ENCODE measurements around the gene OTUD4. TPM values are rescaled to one million over a fixed set of nuclear protein-coding genes. Genes with fewer than 3 reads are reported as not detected.
"Not testable (repeated sequence)": the region's sequence is repeated elsewhere in the genome, so short reads cannot be mapped to it uniquely, and the experiment has no call there.

OTUD4 gene
- total RNA-seq, 2 donors from 2014 or later, result 39.6 to 47.9 TPM

GRCh38 chr4:145154573-145154972 lies 25.8 kb downstream of the OTUD4 start:
- no peak for ATAC-seq
- peak overlapping the region in 1 of 2 donors; percentile 41 for H3K27ac Mint-ChIP-seq

GRCh38 chr4:145153904-145154298 lies 26.5 kb downstream of the OTUD4 start:
- Mint-ChIP-seq H3K27ac (peak overlapping the region; percentile 41 to 44), H3K36me3 (peaks cover 8 to 47% of the 10 kb centered on the region in 2 donors), H3K9me3 (no peaks in the 10 kb centered on the region)
- no peak for ATAC-seq
- no peak for DNase-seq (ENCODE audit: low spot score in 2 of 2)

More at GRCh38 chr4:145154573-145154972, 25.8 kb downstream of the OTUD4 start:
- Mint-ChIP-seq H3K9me3 (no peaks in the 10 kb centered on the region), H3K36me3 (peaks cover 3 to 40% of the 10 kb centered on the region in 2 donors)
- DNase-seq (ENCODE audit: low spot score in 2 of 2), result no peak

GRCh38 chr4:145153181-145153903 lies 27.0 kb downstream of the OTUD4 start:
- DNase-seq (ENCODE audit: low spot score in 2 of 2) (no peak), ATAC-seq (no peak)
- Mint-ChIP-seq H3K36me3 (peaks cover 8 to 48% of the 10 kb centered on the region in 2 donors), H3K9me3 (no peaks in the 10 kb centered on the region), H3K27ac (peak overlapping the region; percentile 41 to 88)

DNA sequence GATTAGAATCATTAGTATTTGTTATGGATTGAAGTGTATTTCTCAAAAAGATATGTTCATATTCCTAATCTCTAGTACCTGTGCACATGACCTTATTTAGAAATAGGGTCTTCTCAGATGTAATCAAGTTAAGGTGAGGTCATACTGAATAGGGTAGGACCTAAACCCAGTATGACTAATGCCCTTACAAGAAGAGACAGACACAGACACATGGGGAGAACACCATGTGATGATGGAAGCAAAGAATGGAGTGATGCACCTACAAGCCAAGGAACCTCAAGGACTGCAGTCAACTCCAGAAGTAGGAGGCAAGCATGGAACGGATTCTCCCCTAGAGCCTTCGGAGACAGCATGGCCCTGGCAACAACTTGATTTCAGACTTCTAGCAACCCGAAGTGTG lies 31.4 kb downstream of the OTUD4 start:
- DNase-seq (ENCODE audit: low spot score in 2 of 2) (no peak), ATAC-seq (peak in 1 of 2 donors; percentile 47)
- Mint-ChIP-seq H3K36me3 (peaks cover 15 to 47% of the 10 kb centered on the region in 2 donors), H3K9me3 (no peaks in the 10 kb centered on the region), H3K27ac (peak overlapping the region in 1 of 2 donors; percentile 81)

DNA sequence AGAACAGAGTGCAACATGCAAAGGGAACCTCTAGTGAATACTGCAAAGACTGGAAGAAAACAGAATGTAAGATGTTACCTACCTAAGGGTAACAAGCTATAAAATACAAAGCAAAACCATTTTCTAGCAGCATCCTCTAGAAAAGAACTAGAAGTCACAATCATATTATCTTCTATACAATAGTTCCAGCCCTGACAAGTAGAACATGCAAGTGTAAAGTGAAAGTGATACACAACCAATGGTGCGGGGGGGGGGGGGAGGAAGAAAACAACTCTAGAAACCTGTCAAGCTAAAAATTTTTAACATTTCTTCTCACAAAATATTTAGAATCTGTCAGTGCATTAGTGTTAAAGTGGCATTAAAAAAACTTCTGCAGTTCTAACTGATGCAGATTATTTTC lies 44.2 kb downstream of the OTUD4 start:
- ATAC-seq; H3K27ac Mint-ChIP-seq; H3K9me3 Mint-ChIP-seq; DNase-seq (ENCODE audit: low spot score in 2 of 2): not testable (repeated sequence)
- H3K36me3 Mint-ChIP-seq, result peaks cover 22 to 48% of the 10 kb centered on the region in 2 donors

GRCh38 chr4:145132511-145133098 lies 47.8 kb downstream of the OTUD4 start:
- Mint-ChIP-seq H3K27ac (peak overlapping the region; percentile 28 to 86), H3K9me3 (no peaks in the 10 kb centered on the region), H3K36me3 (peaks cover 11 to 31% of the 10 kb centered on the region in 2 donors)
- DNase-seq (ENCODE audit: low spot score in 2 of 2), result peak in 1 of 2 donors; percentile 31
- ATAC-seq, result peak; percentile 82 to 86

- ATAC-seq (no peak), DNase-seq (ENCODE audit: low spot score in 2 of 2) (no peak)
- Mint-ChIP-seq H3K27ac (peak overlapping the region in 1 of 2 donors; percentile 86), H3K9me3 (no peaks in the 10 kb centered on the region), H3K36me3 (peaks cover 7 to 31% of the 10 kb centered on the region in 2 donors)
Measured at GRCh38 chr4:145131848-145132247, 48.5 kb downstream of the OTUD4 start.

DNA sequence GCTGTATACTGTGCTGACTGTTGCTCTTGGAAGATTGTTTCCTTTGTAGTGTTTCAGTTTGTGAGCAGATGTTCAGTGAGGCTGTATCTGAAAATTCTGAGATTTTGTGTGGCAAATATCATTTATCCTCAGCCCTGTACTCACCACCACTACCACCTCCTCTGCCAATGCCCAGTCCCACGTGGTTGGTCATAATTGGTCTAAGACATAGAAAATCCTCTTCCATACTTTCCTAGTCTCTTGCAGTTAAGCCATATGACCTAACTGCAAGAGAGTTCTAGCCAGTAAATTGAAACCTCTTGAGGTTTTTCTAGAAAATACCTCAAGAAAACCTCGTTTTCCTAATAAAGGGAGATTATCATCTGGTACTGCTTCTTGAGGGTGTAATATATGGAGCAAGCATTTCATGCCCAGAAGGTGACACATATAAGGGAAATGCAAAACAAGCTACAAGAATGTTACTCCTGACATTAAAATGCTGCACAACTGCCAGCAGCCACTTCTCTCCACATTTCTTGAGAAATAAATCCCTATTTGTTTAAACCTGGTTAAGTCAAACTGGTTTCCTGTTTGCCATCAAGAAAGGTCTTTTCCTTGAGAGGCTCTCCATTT lies 49.5 kb downstream of the OTUD4 start:
- Mint-ChIP-seq H3K9me3 (no peaks in the 10 kb centered on the region), H3K27ac (peak overlapping the region; percentile 79 to 82), H3K36me3 (peaks cover 14 to 37% of the 10 kb centered on the region in 2 donors)
- ATAC-seq, result no peak
- DNase-seq (ENCODE audit: low spot score in 2 of 2), result no peak

DNA sequence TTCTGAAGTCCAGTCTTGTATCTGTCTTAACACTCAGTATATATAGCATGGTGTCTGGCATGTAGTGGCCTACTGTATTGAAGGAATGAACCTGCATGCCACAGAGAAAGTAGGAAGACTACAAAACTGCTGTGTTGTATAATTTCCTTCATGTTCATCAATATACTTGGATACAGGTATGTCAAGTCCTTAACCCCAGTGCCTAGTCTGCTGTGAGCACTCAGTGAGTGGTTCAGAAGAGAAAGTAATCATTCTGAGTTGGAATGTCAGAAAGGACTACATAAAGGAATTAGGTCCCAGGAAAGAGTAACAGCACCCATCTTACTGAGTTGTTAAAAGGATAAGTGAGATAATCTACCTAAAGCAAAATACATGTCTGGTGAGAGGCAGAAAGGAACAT lies 50.3 kb downstream of the OTUD4 start:
- ATAC-seq, result no peak
- Mint-ChIP-seq H3K27ac (peak overlapping the region in 1 of 2 donors; percentile 82), H3K9me3 (no peaks in the 10 kb centered on the region), H3K36me3 (peaks cover 14 to 39% of the 10 kb centered on the region in 2 donors)
- DNase-seq (ENCODE audit: low spot score in 2 of 2), result no peak

DNA sequence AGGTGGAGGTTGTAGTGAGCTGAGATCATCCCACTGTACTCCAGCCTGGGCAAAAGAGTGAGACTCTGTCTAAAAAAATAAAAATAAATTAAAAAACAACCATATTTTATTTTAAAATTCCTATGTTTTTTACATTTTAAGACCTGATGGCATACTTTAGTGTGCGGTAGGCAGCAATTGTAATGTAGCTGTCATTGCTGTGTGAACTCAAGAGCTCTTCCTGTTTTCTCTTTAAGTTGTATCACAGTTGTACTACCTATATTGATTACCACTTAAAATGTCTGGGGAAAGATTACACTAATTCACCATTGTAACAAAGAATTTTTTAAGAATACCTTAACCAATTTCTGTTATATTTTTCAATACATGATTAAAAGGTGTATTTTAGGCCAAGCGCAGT lies 55.0 kb downstream of the OTUD4 start:
- H3K9me3 Mint-ChIP-seq, result no peaks in the 10 kb centered on the region
- DNase-seq (ENCODE audit: low spot score in 2 of 2) (no peak), ATAC-seq (no peak)
- peaks cover 14 to 39% of the 10 kb centered on the region in 2 donors for H3K36me3 Mint-ChIP-seq
- peak overlapping the region; percentile 55 to 92 for H3K27ac Mint-ChIP-seq

GRCh38 chr4:145108128-145108527 lies 72.3 kb downstream of the OTUD4 start:
- Mint-ChIP-seq H3K36me3 (peaks cover 9 to 27% of the 10 kb centered on the region in 2 donors), H3K27ac (no peak overlapping the region), H3K9me3 (no peaks in the 10 kb centered on the region)
- no peak for DNase-seq (ENCODE audit: low spot score in 2 of 2)
- no peak for ATAC-seq

DNA sequence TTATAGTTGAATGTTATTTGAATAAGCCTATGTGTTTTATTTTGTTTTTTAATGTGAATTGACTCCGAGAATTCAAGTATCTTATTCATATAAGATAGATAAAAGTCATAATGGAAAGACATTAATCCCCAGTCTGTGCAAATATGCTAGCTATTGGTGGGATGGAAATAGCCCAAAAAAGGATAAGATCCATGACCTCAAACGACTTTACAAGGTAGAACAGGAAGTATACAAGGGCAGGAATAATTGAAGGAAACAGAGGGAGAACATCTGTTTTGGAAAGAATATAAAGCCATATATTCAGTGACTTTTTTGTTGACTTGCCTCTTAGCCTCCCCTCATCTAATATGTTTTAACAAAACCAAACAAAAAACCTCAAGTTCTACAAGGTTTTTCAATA lies 73.3 kb downstream of the OTUD4 start:
- Mint-ChIP-seq H3K9me3 (no peaks in the 10 kb centered on the region), H3K36me3 (peaks cover 0 to 17% of the 10 kb centered on the region in 2 donors), H3K27ac (no peak overlapping the region)
- DNase-seq (ENCODE audit: low spot score in 2 of 2) (no peak), ATAC-seq (no peak)

GRCh38 chr4:145103496-145103895 lies 76.9 kb downstream of the OTUD4 start:
- Mint-ChIP-seq H3K36me3 (peaks cover 9 to 14% of the 10 kb centered on the region in 2 donors), H3K27ac (peak overlapping the region in 1 of 2 donors; percentile 58), H3K9me3 (no peaks in the 10 kb centered on the region)
- DNase-seq (ENCODE audit: low spot score in 2 of 2), result no peak
- ATAC-seq, result no peak

DNA sequence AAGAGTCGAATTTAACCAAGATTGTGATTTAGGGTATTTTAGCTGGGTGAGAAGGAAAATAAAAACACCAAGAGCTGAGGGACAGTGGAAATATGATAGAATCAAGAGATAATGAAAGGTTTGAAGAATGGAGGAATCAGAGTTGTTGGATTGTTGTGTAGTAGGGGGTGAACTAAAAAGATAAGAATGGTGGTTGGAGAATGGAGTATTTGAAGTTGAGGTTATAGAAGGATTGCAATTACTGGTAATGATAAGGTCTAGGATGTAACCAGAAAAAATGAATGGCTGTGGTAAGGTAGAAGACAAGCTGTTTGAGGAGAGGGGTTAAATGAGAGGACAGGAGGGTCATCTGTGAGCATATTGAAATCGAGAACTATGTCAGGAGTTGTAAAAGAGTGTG lies 77.8 kb downstream of the OTUD4 start:
- Mint-ChIP-seq H3K27ac (no peak overlapping the region), H3K36me3 (peaks cover 14 to 18% of the 10 kb centered on the region in 2 donors), H3K9me3 (no peaks in the 10 kb centered on the region)
- DNase-seq (ENCODE audit: low spot score in 2 of 2), result no peak
- ATAC-seq, result no peak

DNA sequence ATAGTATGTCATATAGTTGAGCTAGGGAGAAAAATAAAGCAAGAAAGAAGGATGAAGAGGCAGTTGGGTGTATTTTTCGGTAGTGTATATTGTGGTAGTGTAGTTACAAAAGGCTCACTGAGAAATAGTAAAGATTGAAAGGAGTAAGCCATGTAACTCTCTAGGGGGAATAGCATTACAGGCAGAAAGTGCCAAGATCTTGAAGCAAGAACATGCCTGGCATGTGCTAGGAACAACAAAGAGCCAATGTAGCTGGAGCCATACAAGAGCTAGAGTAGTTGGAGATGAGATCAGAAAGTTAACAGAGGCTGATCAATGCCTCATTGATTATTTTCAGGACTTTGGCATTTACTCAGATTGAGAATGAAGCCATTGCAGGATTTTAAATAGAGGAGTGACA lies 79.3 kb downstream of the OTUD4 start:
- DNase-seq (ENCODE audit: low spot score in 2 of 2) (no peak), ATAC-seq (no peak)
- Mint-ChIP-seq H3K27ac (no peak overlapping the region), H3K36me3 (peaks cover 14 to 21% of the 10 kb centered on the region in 2 donors), H3K9me3 (no peaks in the 10 kb centered on the region)

GRCh38 chr4:145099653-145100052 lies 80.7 kb downstream of the OTUD4 start:
- ATAC-seq, result no peak
- no peak for DNase-seq (ENCODE audit: low spot score in 2 of 2)
- Mint-ChIP-seq H3K27ac (peak overlapping the region; percentile 91 to 99), H3K36me3 (peaks cover 25 to 29% of the 10 kb centered on the region in 2 donors), H3K9me3 (peaks cover 0 to 2% of the 10 kb centered on the region in 2 donors)

- peak; percentile 47 to 72 for ATAC-seq
- H3K36me3 Mint-ChIP-seq, result peaks cover 35 to 39% of the 10 kb centered on the region in 2 donors
- DNase-seq (ENCODE audit: low spot score in 2 of 2), result peak; percentile 30 to 71
- peaks cover 0 to 8% of the 10 kb centered on the region in 2 donors for H3K9me3 Mint-ChIP-seq
- peak overlapping the region; percentile 96 to 99 for H3K27ac Mint-ChIP-seq
Measured at GRCh38 chr4:145098675-145099037, 81.7 kb downstream of the OTUD4 start.

Measured in activated naive CD4-positive, alpha-beta T cell treated with anti-CD3 and anti-CD28 coated beads, Interleukin-2, amount 50 U/mL, for 72 hours (primary cell).